HL-60 (cell line): ENCODE measurements around the gene TMEM252.

Experiments
- GABPA ChIP-seq: IDR thresholded peaks from 2 replicates; pipeline ENCODE4 v1.6.1; 2012; ENCODE audit warnings: low read depth
- POLR2AphosphoS5 ChIP-seq: IDR thresholded peaks from 2 replicates; pipeline ENCODE4 v1.6.1; 2012; ENCODE audit warnings: low read depth
- TF ChIP-seq, protein P1 (sequence below): IDR thresholded peaks from one replicate; pipeline ENCODE4 v1.5.1; 2011; ENCODE audit warnings: low read length, control low read depth, inconsistent platforms; ENCODE audit not compliant: insufficient read depth

DNA sequence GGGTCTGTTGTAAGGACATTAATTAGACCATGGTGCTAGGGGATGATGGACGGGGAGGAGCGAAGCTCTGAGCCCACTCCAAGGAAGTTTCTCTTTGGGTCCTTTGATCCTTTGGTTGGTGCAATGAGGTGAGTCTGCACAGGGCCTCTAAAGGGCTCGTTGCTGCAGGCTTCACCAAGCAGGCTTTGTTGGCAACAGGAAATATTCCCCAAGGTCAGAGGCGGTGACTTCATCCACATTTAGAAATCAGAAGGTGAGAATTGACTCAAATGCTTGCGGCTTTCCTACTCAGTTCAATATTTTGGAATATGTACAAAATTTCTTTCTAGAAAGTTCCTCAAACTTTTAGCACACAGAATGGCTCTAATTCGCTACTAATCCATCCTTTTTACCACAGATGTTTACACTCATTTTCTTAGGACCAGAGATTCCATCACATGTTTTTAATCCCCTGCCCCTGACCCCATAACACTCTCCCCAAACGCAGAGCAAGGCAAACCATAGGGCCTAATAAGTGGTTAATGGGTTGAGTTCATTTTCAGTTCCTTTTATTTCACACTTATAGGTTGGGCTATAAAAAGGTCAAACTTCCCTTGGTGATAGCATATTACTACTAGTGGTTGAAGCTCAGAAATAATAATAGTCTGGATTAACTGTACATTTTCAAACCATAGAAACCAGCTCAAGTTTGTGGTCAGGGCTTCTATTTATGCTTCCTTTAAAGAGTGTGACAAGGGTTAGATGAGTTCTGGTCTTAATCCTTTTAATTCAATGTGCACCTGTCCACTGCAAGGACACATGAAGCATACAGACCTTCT lies 37.3 kb upstream of the TMEM252 start:
- TF ChIP-seq, protein P1, sequence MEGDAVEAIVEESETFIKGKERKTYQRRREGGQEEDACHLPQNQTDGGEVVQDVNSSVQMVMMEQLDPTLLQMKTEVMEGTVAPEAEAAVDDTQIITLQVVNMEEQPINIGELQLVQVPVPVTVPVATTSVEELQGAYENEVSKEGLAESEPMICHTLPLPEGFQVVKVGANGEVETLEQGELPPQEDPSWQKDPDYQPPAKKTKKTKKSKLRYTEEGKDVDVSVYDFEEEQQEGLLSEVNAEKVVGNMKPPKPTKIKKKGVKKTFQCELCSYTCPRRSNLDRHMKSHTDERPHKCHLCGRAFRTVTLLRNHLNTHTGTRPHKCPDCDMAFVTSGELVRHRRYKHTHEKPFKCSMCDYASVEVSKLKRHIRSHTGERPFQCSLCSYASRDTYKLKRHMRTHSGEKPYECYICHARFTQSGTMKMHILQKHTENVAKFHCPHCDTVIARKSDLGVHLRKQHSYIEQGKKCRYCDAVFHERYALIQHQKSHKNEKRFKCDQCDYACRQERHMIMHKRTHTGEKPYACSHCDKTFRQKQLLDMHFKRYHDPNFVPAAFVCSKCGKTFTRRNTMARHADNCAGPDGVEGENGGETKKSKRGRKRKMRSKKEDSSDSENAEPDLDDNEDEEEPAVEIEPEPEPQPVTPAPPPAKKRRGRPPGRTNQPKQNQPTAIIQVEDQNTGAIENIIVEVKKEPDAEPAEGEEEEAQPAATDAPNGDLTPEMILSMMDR, result no peak
- TF ChIP-seq POLR2AphosphoS5, result no peak
- no peak for TF ChIP-seq GABPA
